ENCODE data around the gene HRH2. TPM values are rescaled to one million over a fixed set of nuclear protein-coding genes. Genes with fewer than 3 reads are reported as not detected.

HRH2 gene
- total RNA-seq, 1 experiment from 2014 or later: 3.3 TPM

GRCh38 chr5:175686396-175686795, 28.5 kb downstream of the HRH2 start:
- H4K5ac ChIP-seq (ENCODE audit: insufficient read length, low read depth, low read length): no peak overlapping the region
- H3K56ac ChIP-seq (ENCODE audit: insufficient read length, low read depth, low read length): no peak overlapping the region
- H3K79me1 ChIP-seq (ENCODE audit: insufficient read depth, low read depth, low read length, poor library complexity, severe bottlenecking): no peaks in the 10 kb centered on the region
- no peak overlapping the region for H3K4me2 ChIP-seq (ENCODE audit: insufficient read depth, insufficient read length, low read length)
- no peak overlapping the region for H3K27ac ChIP-seq (ENCODE audit: insufficient read length, low read depth, low read length)
- no peak for DNase-seq
- Mint-ChIP-seq H3K4me1 (peaks cover 22 to 30% of the 10 kb centered on the region in 2 experiments), H3K36me3 (ENCODE audit: insufficient read depth in 1 of 3, low read depth in 3 of 3) (peaks cover 14 to 21% (median 17%) of the 10 kb centered on the region in 3 experiments), H3K27ac (no peak overlapping the region), H3K27me3 (ENCODE audit: low read depth) (peaks cover 2% of the 10 kb centered on the region), H3K4me3 (no peak overlapping the region), H3K9me3 (no peaks in the 10 kb centered on the region)
- H3K79me2 ChIP-seq (ENCODE audit: insufficient read depth, low read length): no peaks in the 10 kb centered on the region
- no peaks in the 10 kb centered on the region for H4K20me1 ChIP-seq (ENCODE audit: control insufficient read depth, insufficient read depth, insufficient read length)
- TF ChIP-seq, protein P1, sequence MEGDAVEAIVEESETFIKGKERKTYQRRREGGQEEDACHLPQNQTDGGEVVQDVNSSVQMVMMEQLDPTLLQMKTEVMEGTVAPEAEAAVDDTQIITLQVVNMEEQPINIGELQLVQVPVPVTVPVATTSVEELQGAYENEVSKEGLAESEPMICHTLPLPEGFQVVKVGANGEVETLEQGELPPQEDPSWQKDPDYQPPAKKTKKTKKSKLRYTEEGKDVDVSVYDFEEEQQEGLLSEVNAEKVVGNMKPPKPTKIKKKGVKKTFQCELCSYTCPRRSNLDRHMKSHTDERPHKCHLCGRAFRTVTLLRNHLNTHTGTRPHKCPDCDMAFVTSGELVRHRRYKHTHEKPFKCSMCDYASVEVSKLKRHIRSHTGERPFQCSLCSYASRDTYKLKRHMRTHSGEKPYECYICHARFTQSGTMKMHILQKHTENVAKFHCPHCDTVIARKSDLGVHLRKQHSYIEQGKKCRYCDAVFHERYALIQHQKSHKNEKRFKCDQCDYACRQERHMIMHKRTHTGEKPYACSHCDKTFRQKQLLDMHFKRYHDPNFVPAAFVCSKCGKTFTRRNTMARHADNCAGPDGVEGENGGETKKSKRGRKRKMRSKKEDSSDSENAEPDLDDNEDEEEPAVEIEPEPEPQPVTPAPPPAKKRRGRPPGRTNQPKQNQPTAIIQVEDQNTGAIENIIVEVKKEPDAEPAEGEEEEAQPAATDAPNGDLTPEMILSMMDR (conservative IDR thresholded peaks at IDR 0.05): no peak
- H2BK12ac ChIP-seq (ENCODE audit: insufficient read length, low read depth, low read length): no peak overlapping the region
- no CpG with 5 or more reads among the region's 6 CpGs for WGBS (ENCODE audit: extremely low coverage, insufficient read length, low lambda C conversion rate)
- H3K14ac ChIP-seq (ENCODE audit: insufficient read depth, low read length): no peak overlapping the region
- no peak overlapping the region for H3K18ac ChIP-seq (ENCODE audit: insufficient read length, low read depth, low read length)
- H3K23ac ChIP-seq (ENCODE audit: insufficient read length, low read depth, low read length): no peak overlapping the region
- no peak overlapping the region for H4K8ac ChIP-seq (replicated peaks; ENCODE audit: insufficient read length, low read depth, low read length)
- H3K4ac ChIP-seq (ENCODE audit: low read depth, low read length): no peak overlapping the region
- no peak overlapping the region for H2BK120ac ChIP-seq (ENCODE audit: low read depth, low read length, poor library complexity, severe bottlenecking)
- no peak overlapping the region for H2BK20ac ChIP-seq (ENCODE audit: low read depth, low read length, poor library complexity, severe bottlenecking)
- H2AK5ac ChIP-seq (ENCODE audit: insufficient read length, low read length): no peak overlapping the region
- H3K4me1 ChIP-seq (ENCODE audit: insufficient read depth, low read length): peaks cover 3% of the 10 kb centered on the region; the same call in 1 of the 2 replicates
- H4K91ac ChIP-seq (ENCODE audit: insufficient read length, low read depth, low read length): no peak overlapping the region
- no peaks in the 10 kb centered on the region for H3K9me3 ChIP-seq (ENCODE audit: control insufficient read depth, low read depth, low read length)
- H3T11ph ChIP-seq (ENCODE audit: low read length): no peak overlapping the region
- H3K23me2 ChIP-seq (ENCODE audit: insufficient read length, low read depth, low read length, poor library complexity, severe bottlenecking): no peaks in the 10 kb centered on the region
- no peak overlapping the region for H2BK15ac ChIP-seq (ENCODE audit: low read depth, low read length)
- no peaks in the 10 kb centered on the region for H3K27me3 ChIP-seq (ENCODE audit: insufficient read depth, low read length)
- H3K9ac ChIP-seq (ENCODE audit: extremely low read depth, insufficient read length, low read length): no peak overlapping the region
- no peak overlapping the region for H2AFZ ChIP-seq (ENCODE audit: low read length)
- H2BK5ac ChIP-seq (ENCODE audit: insufficient read length, low read length): no peak overlapping the region
